Measurements from ENCODE around the gene DGKZ.

GRCh38 chr11:46369458-46370152 is 22.3 kb downstream of the DGKZ start:
- TF ChIP-seq EZH2 (IDR thresholded peaks at IDR 0.05) = no peak
- peak; percentile 75 for TF ChIP-seq CTCF (IDR thresholded peaks at IDR 0.05)
- no peak for TF ChIP-seq EZH2phosphoT487 (IDR thresholded peaks at IDR 0.05)

Measured in neural progenitor cell (in vitro differentiated cells).